ENCODE measurements around the gene TMX4.

DNA sequence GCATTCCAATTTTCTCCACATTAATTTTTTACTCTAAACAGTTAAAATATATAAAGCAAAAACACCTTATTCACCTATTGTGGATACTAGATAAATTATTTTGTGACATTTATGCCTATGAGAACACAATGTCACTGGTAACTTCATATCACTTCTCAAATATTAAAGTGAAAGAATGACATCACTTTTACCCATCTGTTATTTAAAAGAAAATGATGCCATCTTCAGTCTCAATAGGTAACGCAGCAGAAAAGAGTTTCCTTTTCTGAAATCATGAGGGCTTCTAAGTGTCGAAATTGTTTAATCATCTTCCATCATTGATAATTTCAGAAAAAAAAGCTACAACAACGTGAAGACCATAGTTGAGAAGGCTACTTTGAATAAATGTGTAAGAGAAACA, 82.2 kb downstream of the TMX4 start:
- no peak for TF ChIP-seq POLR2A (IDR thresholded peaks at IDR 0.05; ENCODE audit: low read length)
- no peak for TF ChIP-seq GATA1 (IDR thresholded peaks at IDR 0.05; ENCODE audit: low read depth, low read length)

Data from erythroblast (primary cell).